ENCODE data around the gene INPP4A.

INPP4A gene

GRCh38 chr2:98570356-98570755 is 125.7 kb downstream of the INPP4A start:
- DNase-seq (ENCODE audit: low spot score in 2 of 2): no peak
- Mint-ChIP-seq H3K36me3 (peaks cover 25% of the 10 kb centered on the region), H3K4me3 (no peak overlapping the region)

GRCh38 chr2:98571121-98571701 is 126.6 kb downstream of the INPP4A start:
- Mint-ChIP-seq H3K9me3 (no peaks in the 10 kb centered on the region), H3K4me1 (peaks cover 3% of the 10 kb centered on the region), H3K4me3 (no peak overlapping the region), H3K36me3 (peaks cover 27% of the 10 kb centered on the region), H3K27me3 (no peaks in the 10 kb centered on the region), H3K27ac (no peak overlapping the region)
- ATAC-seq (ENCODE audit: low read depth): no peak
- DNase-seq (ENCODE audit: low spot score in 2 of 2): no peak

More at GRCh38 chr2:98570356-98570755, 125.7 kb downstream of the INPP4A start:
- Mint-ChIP-seq H3K27me3 (no peaks in the 10 kb centered on the region), H3K4me1 (peaks cover 3% of the 10 kb centered on the region), H3K9me3 (no peaks in the 10 kb centered on the region), H3K27ac (no peak overlapping the region)
- no peak for ATAC-seq (ENCODE audit: low read depth)

GRCh38 chr2:98571796-98572195 is 127.1 kb downstream of the INPP4A start:
- H3K4me1 Mint-ChIP-seq: peaks cover 3% of the 10 kb centered on the region
- DNase-seq (ENCODE audit: low spot score in 2 of 2) (no peak), ATAC-seq (ENCODE audit: low read depth) (no peak)
- H3K4me3 Mint-ChIP-seq: no peak overlapping the region
- no peaks in the 10 kb centered on the region for H3K9me3 Mint-ChIP-seq
- peaks cover 27% of the 10 kb centered on the region for H3K36me3 Mint-ChIP-seq
- H3K27ac Mint-ChIP-seq: no peak overlapping the region
- H3K27me3 Mint-ChIP-seq: no peaks in the 10 kb centered on the region

- Mint-ChIP-seq H3K9me3 (no peaks in the 10 kb centered on the region), H3K4me1 (peaks cover 3% of the 10 kb centered on the region), H3K36me3 (peaks cover 23% of the 10 kb centered on the region), H3K27ac (no peak overlapping the region), H3K27me3 (no peaks in the 10 kb centered on the region), H3K4me3 (no peak overlapping the region)
- DNase-seq (ENCODE audit: low spot score in 2 of 2) (no peak), ATAC-seq (ENCODE audit: low read depth) (no peak)
Observed at GRCh38 chr2:98572211-98572610, 127.6 kb downstream of the INPP4A start.

GRCh38 chr2:98572676-98573075 is 128.0 kb downstream of the INPP4A start:
- Mint-ChIP-seq H3K27me3 (no peaks in the 10 kb centered on the region), H3K4me1 (peaks cover 3% of the 10 kb centered on the region), H3K36me3 (peaks cover 23% of the 10 kb centered on the region), H3K9me3 (no peaks in the 10 kb centered on the region), H3K4me3 (no peak overlapping the region), H3K27ac (no peak overlapping the region)
- no peak for DNase-seq (ENCODE audit: low spot score in 2 of 2)
- ATAC-seq (ENCODE audit: low read depth): no peak

- peaks cover 29% of the 10 kb centered on the region for H3K36me3 Mint-ChIP-seq
- no peak overlapping the region for H3K27ac Mint-ChIP-seq
- no peaks in the 10 kb centered on the region for H3K9me3 Mint-ChIP-seq
- H3K4me3 Mint-ChIP-seq: no peak overlapping the region
- no peaks in the 10 kb centered on the region for H3K27me3 Mint-ChIP-seq
- no peak for ATAC-seq (ENCODE audit: low read depth)
- peaks cover 3% of the 10 kb centered on the region for H3K4me1 Mint-ChIP-seq
- no peak for DNase-seq (ENCODE audit: low spot score in 2 of 2)
Observed at GRCh38 chr2:98573426-98573825, 128.8 kb downstream of the INPP4A start.

GRCh38 chr2:98576666-98577312 is 132.1 kb downstream of the INPP4A start:
- Mint-ChIP-seq H3K4me3 (no peak overlapping the region), H3K4me1 (peaks cover 6% of the 10 kb centered on the region), H3K9me3 (no peaks in the 10 kb centered on the region), H3K27me3 (no peaks in the 10 kb centered on the region), H3K36me3 (peaks cover 18% of the 10 kb centered on the region), H3K27ac (peak overlapping the region; percentile 47)
- ATAC-seq (ENCODE audit: low read depth) (no peak), DNase-seq (ENCODE audit: low spot score in 2 of 2) (no peak)

GRCh38 chr2:98577313-98577712 is 132.7 kb downstream of the INPP4A start:
- H3K4me3 Mint-ChIP-seq: no peak overlapping the region
- peaks cover 6% of the 10 kb centered on the region for H3K4me1 Mint-ChIP-seq
- ATAC-seq (ENCODE audit: low read depth) (no peak), DNase-seq (ENCODE audit: low spot score in 2 of 2) (no peak)
- no peak overlapping the region for H3K27ac Mint-ChIP-seq
- H3K36me3 Mint-ChIP-seq: peaks cover 20% of the 10 kb centered on the region
- no peaks in the 10 kb centered on the region for H3K9me3 Mint-ChIP-seq
- H3K27me3 Mint-ChIP-seq: no peaks in the 10 kb centered on the region

- ATAC-seq (ENCODE audit: low read depth): no peak
- Mint-ChIP-seq H3K36me3 (peaks cover 24% of the 10 kb centered on the region), H3K27me3 (no peaks in the 10 kb centered on the region), H3K4me3 (no peak overlapping the region), H3K4me1 (peaks cover 6% of the 10 kb centered on the region), H3K9me3 (no peaks in the 10 kb centered on the region), H3K27ac (no peak overlapping the region)
- no peak for DNase-seq (ENCODE audit: low spot score in 2 of 2)
Observed at GRCh38 chr2:98578231-98578630, 133.6 kb downstream of the INPP4A start.

GRCh38 chr2:98579926-98580325 is 135.3 kb downstream of the INPP4A start:
- no peak for DNase-seq (ENCODE audit: low spot score in 2 of 2)
- Mint-ChIP-seq H3K36me3 (peaks cover 24% of the 10 kb centered on the region), H3K4me1 (peaks cover 6% of the 10 kb centered on the region), H3K27ac (no peak overlapping the region), H3K27me3 (no peaks in the 10 kb centered on the region), H3K9me3 (no peaks in the 10 kb centered on the region), H3K4me3 (no peak overlapping the region)
- no peak for ATAC-seq (ENCODE audit: low read depth)

GRCh38 chr2:98580656-98581284 is 136.1 kb downstream of the INPP4A start:
- Mint-ChIP-seq H3K9me3 (no peaks in the 10 kb centered on the region), H3K4me3 (no peak overlapping the region), H3K4me1 (peaks cover 6% of the 10 kb centered on the region), H3K27ac (peak overlapping the region; percentile 15), H3K36me3 (peaks cover 22% of the 10 kb centered on the region), H3K27me3 (no peaks in the 10 kb centered on the region)
- ATAC-seq (ENCODE audit: low read depth) (peak; percentile 27), DNase-seq (ENCODE audit: low spot score in 2 of 2) (peak in 1 of 2 donors; percentile 4)

- no peak for DNase-seq (ENCODE audit: low spot score in 2 of 2)
- H3K9me3 Mint-ChIP-seq: no peaks in the 10 kb centered on the region
- no peaks in the 10 kb centered on the region for H3K27me3 Mint-ChIP-seq
- no peak for ATAC-seq (ENCODE audit: low read depth)
- H3K4me1 Mint-ChIP-seq: peaks cover 6% of the 10 kb centered on the region
- H3K4me3 Mint-ChIP-seq: no peak overlapping the region
- peaks cover 21% of the 10 kb centered on the region for H3K36me3 Mint-ChIP-seq
- H3K27ac Mint-ChIP-seq: no peak overlapping the region
Observed at GRCh38 chr2:98582523-98582922, 137.9 kb downstream of the INPP4A start.

- Mint-ChIP-seq H3K4me1 (peaks cover 6% of the 10 kb centered on the region), H3K27me3 (no peaks in the 10 kb centered on the region), H3K9me3 (no peaks in the 10 kb centered on the region), H3K36me3 (peaks cover 15% of the 10 kb centered on the region), H3K4me3 (no peak overlapping the region), H3K27ac (no peak overlapping the region)
- no peak for DNase-seq (ENCODE audit: low spot score in 2 of 2)
- no peak for ATAC-seq (ENCODE audit: low read depth)
Observed at GRCh38 chr2:98583276-98583675, 138.6 kb downstream of the INPP4A start.

- Mint-ChIP-seq H3K9me3 (no peaks in the 10 kb centered on the region), H3K4me3 (no peak overlapping the region), H3K27ac (no peak overlapping the region), H3K27me3 (no peaks in the 10 kb centered on the region), H3K4me1 (peaks cover 6% of the 10 kb centered on the region), H3K36me3 (peaks cover 15% of the 10 kb centered on the region)
- ATAC-seq (ENCODE audit: low read depth) (no peak), DNase-seq (ENCODE audit: low spot score in 2 of 2) (no peak)
Observed at GRCh38 chr2:98583816-98584618, 139.4 kb downstream of the INPP4A start.
